DND-41 (cell line): ENCODE results near the gene NKX2-8.
"Not testable (repeated sequence)": the region's sequence is repeated elsewhere in the genome, so short reads cannot be mapped to it uniquely, and the experiment has no call there.

Experiments used
- ATAC-seq: fragments of 200-7000 bp; cut with Tn5 transposase; 3 replicates; pipeline ENCODE4 v1.9.1; 2021; ENCODE audit warnings: low read depth; ENCODE audit not compliant: insufficient read depth
- DNase-seq: peaks from one replicate; pipeline ENCODE4 v3.0.0-alpha.2; 2020
- H2AFZ ChIP-seq: 2 replicates; pipeline ENCODE4 v1.6.0; 2012; ENCODE audit warnings: low read depth, low read length
- H3K27ac ChIP-seq: 2 replicates; pipeline ENCODE4 v1.5.1; 2012; ENCODE audit warnings: low read length, inconsistent platforms
- H3K27me3 ChIP-seq: fragments of 200-600 bp; sonication (generic); 2 replicates; pipeline ENCODE4 v1.6.0; 2012; ENCODE audit warnings: low read length, mild to moderate bottlenecking, inconsistent platforms; ENCODE audit not compliant: insufficient read depth, poor library complexity
- H3K36me3 ChIP-seq: 2 replicates; pipeline ENCODE4 v1.5.1; 2012; ENCODE audit warnings: low read length, inconsistent platforms; ENCODE audit not compliant: insufficient read depth
- H3K4me1 ChIP-seq: 2 replicates; pipeline ENCODE4 v1.5.1; 2012; ENCODE audit warnings: mild to moderate bottlenecking, low read length; ENCODE audit not compliant: insufficient read depth
- H3K4me2 ChIP-seq: 2 replicates; pipeline ENCODE4 v1.6.0; 2012; ENCODE audit warnings: mild to moderate bottlenecking, moderate library complexity, low read length, inconsistent platforms; ENCODE audit not compliant: insufficient read depth
- H3K4me3 ChIP-seq, 2 experiments: fragments of 200-600 bp in 1 of 2; shearing (Covaris generic) in 1 of 2; 2 replicates each; pipeline ENCODE4 v1.5.1; 2012 to 2016; ENCODE audit warnings: inconsistent platforms in 2 of 2, low read length in 2 of 2, mild to moderate bottlenecking in 2 of 2, low read depth in 1 of 2, moderate library complexity in 1 of 2
- H3K79me2 ChIP-seq: 2 replicates; pipeline ENCODE4 v1.6.0; 2012; ENCODE audit warnings: low read length, inconsistent platforms; ENCODE audit not compliant: insufficient read depth
- H3K9ac ChIP-seq: 2 replicates; pipeline ENCODE4 v1.6.0; 2012; ENCODE audit warnings: low read depth, mild to moderate bottlenecking, inconsistent platforms, low read length, moderate library complexity
- H3K9me3 ChIP-seq: 2 replicates; pipeline ENCODE4 v1.5.1; 2012; ENCODE audit warnings: low read length, moderate library complexity, mild to moderate bottlenecking, inconsistent platforms; ENCODE audit not compliant: insufficient read depth, severe bottlenecking
- H4K20me1 ChIP-seq: 2 replicates; pipeline ENCODE4 v1.6.0; 2012; ENCODE audit warnings: low read length; ENCODE audit not compliant: insufficient read depth
- CTCF ChIP-seq: IDR thresholded peaks from 2 replicates; pipeline ENCODE4 v1.5.1; 2012; ENCODE audit warnings: borderline replicate concordance, low read length, moderate library complexity, mild to moderate bottlenecking; ENCODE audit not compliant: poor library complexity, severe bottlenecking; ENCODE audit errors: extremely low read depth
- EZH2 ChIP-seq: IDR thresholded peaks from 3 replicates; pipeline ENCODE4 v1.6.1; 2012; ENCODE audit warnings: borderline replicate concordance, low read depth, mild to moderate bottlenecking, moderate library complexity, low read length, inconsistent platforms; ENCODE audit not compliant: severe bottlenecking

The NKX2-8 gene

GRCh38 chr14:36550899-36551298 lies 31.5 kb downstream of the NKX2-8 start:
- no peaks in the 10 kb centered on the region for H3K27me3 ChIP-seq
- no peak overlapping the region for H3K9ac ChIP-seq
- no peak overlapping the region for H3K27ac ChIP-seq
- no peak overlapping the region for H3K4me3 ChIP-seq
- peaks cover 9% of the 10 kb centered on the region for H3K4me1 ChIP-seq
- no peak for TF ChIP-seq CTCF
- TF ChIP-seq EZH2, result no peak
- no peak overlapping the region for H3K4me2 ChIP-seq
- H2AFZ ChIP-seq, result no peak overlapping the region
- no peak for DNase-seq
- H3K79me2 ChIP-seq, result no peaks in the 10 kb centered on the region
- H3K36me3 ChIP-seq, result no peaks in the 10 kb centered on the region
- no peaks in the 10 kb centered on the region for H3K9me3 ChIP-seq
- H4K20me1 ChIP-seq, result no peaks in the 10 kb centered on the region
- no peak for ATAC-seq

GRCh38 chr14:36544280-36544679 lies 38.1 kb downstream of the NKX2-8 start:
- not testable (repeated sequence) for H3K27me3 ChIP-seq

GRCh38 chr14:36538051-36538450 lies 44.4 kb downstream of the NKX2-8 start:
- Histone ChIP-seq H4K20me1 (no peaks in the 10 kb centered on the region), H3K27me3 (peaks cover 11% of the 10 kb centered on the region), H3K27ac (no peak overlapping the region), H3K4me1 (no peaks in the 10 kb centered on the region), H3K36me3 (no peaks in the 10 kb centered on the region), H3K4me3 (no peak overlapping the region), H2AFZ (no peak overlapping the region), H3K9ac (no peak overlapping the region), H3K4me2 (no peak overlapping the region), H3K79me2 (no peaks in the 10 kb centered on the region), H3K9me3 (no peaks in the 10 kb centered on the region)
- no peak for ATAC-seq
- no peak for DNase-seq
- TF ChIP-seq CTCF, result no peak
- TF ChIP-seq EZH2, result no peak

More at GRCh38 chr14:36544280-36544679, 38.1 kb downstream of the NKX2-8 start:
- not testable (repeated sequence) for H2AFZ ChIP-seq, H3K27ac ChIP-seq, H3K9ac ChIP-seq, DNase-seq, H3K4me3 ChIP-seq, H3K79me2 ChIP-seq, H3K36me3 ChIP-seq, ATAC-seq, H3K4me2 ChIP-seq, H4K20me1 ChIP-seq, H3K4me1 ChIP-seq, H3K9me3 ChIP-seq
